ENCODE data around the gene ARHGAP31. TPM values are rescaled to one million over a fixed set of nuclear protein-coding genes. Genes with fewer than 3 reads are reported as not detected.

ARHGAP31 gene
- total RNA-seq, 1 experiment from 2014 or later, result 0.48 TPM

DNA sequence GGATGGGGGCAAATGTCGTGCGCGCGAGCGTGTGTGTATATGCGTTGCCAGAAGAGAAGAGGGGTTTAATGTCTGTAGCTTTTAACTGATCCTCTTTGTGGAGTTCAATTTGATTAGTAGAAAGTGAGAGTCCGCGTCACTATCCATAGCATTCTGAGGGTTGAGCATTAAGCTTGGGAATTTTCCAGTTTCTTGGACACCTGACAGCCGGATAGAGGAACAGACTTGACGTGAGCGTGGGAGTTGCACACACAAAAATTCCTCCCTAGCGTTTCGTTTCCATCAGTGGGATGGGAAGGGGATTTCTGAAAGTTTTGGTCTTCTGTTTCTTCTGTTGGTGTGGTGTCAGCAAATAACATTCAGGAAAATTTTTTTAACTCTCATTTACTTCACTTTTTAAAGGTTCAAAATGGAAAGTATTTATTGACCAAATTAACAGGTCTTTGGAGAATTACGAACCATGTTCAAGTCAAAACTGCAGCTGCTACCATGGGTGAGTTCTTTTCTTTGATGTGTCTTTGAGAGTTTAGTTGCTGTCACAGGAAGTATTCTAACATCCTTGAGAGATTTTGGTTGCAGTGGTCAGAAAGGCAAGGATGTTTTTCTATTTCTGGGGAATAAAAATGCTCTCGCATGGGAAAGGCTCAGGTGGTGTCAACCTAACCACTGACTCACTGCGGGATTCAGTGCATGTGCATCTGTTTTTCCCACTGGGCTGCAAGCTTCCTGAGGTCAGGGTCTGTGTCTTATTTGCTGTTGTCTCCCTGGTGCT, 175.4 kb downstream of the ARHGAP31 start:
- H3K9me3 ChIP-seq (ENCODE audit: insufficient read depth, low read depth), result no peaks in the 10 kb centered on the region
- H3K36me3 ChIP-seq (ENCODE audit: low read depth), result no peaks in the 10 kb centered on the region
- peak overlapping the region; percentile 96 for H3K4me2 ChIP-seq
- ChIA-PET POLR2A (ENCODE audit: unreplicated experiment) (interaction anchor here (0.5 to 0.6 kb wide), 2 partner anchors 17 to 1089 kb away, joined by 3 to 5 read pairs; no protein-coding TSS in a partner anchor), CTCF (no interaction called here)
- H3K27me3 ChIP-seq (ENCODE audit: insufficient read depth, low read depth), result no peaks in the 10 kb centered on the region
- H3K79me2 ChIP-seq (ENCODE audit: low read depth), result no peaks in the 10 kb centered on the region
- H4K20me1 ChIP-seq (ENCODE audit: insufficient read depth), result no peaks in the 10 kb centered on the region
- no peak for DNase-seq
- H3K4me1 ChIP-seq (replicated peaks; ENCODE audit: insufficient read depth), result peaks cover 7% of the 10 kb centered on the region; the same call in 1 of the 2 replicates
- intact Hi-C loops (cut with micrococcal nuclease; ENCODE audit: unreplicated experiment), result loop anchor here (10.0 kb wide), 1 partner anchor 625 kb away; the partner anchor contains the start of gene GSK3B
- TF ChIP-seq, protein P1, sequence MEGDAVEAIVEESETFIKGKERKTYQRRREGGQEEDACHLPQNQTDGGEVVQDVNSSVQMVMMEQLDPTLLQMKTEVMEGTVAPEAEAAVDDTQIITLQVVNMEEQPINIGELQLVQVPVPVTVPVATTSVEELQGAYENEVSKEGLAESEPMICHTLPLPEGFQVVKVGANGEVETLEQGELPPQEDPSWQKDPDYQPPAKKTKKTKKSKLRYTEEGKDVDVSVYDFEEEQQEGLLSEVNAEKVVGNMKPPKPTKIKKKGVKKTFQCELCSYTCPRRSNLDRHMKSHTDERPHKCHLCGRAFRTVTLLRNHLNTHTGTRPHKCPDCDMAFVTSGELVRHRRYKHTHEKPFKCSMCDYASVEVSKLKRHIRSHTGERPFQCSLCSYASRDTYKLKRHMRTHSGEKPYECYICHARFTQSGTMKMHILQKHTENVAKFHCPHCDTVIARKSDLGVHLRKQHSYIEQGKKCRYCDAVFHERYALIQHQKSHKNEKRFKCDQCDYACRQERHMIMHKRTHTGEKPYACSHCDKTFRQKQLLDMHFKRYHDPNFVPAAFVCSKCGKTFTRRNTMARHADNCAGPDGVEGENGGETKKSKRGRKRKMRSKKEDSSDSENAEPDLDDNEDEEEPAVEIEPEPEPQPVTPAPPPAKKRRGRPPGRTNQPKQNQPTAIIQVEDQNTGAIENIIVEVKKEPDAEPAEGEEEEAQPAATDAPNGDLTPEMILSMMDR (conservative IDR thresholded peaks at IDR 0.05), result no peak
- no peak for TF ChIP-seq EZH2 (IDR thresholded peaks at IDR 0.05; ENCODE audit: low read depth)
- H3F3A ChIP-seq (ENCODE audit: insufficient read depth, low read depth), result no peaks in the 10 kb centered on the region
- H3K4me3 ChIP-seq, result peak overlapping the region; percentile 94
- no peaks in the 10 kb centered on the region for H3K9me2 ChIP-seq (ENCODE audit: insufficient read depth)
- H3K27ac ChIP-seq, result no peak overlapping the region
- peak overlapping the region; percentile 96 for H2AFZ ChIP-seq
- BruUV-seq (replicated peaks), result no TSS peak

Other genes starting within 250 kb of the ARHGAP31 start
- not detected in 2 replicates for gene TEX55, start 148.2 kb upstream of the ARHGAP31 start, total RNA-seq (2021)
- gene UPK1B, start 120.8 kb upstream of the ARHGAP31 start, total RNA-seq (2021), result not detected in 2 replicates
- 21.8 and 32.9 TPM in 2 replicates for gene B4GALT4, start 53.5 kb upstream of the ARHGAP31 start, total RNA-seq (2021)
- gene TMEM39A, start 169.2 kb downstream of the ARHGAP31 start, total RNA-seq (2021), result 46.8 and 51.7 TPM in 2 replicates
- 8.8 and 11.9 TPM in 2 replicates for gene POGLUT1, start 174.6 kb downstream of the ARHGAP31 start, total RNA-seq (2021)
- gene TIMMDC1, start 204.2 kb downstream of the ARHGAP31 start, total RNA-seq (2021), result 145 and 203 TPM in 2 replicates